SK-N-SH (cell line): ENCODE data around the gene ACRBP.

Source experiments
- FOSL2 ChIP-seq: IDR thresholded peaks from 2 replicates; pipeline ENCODE4 v1.4.0; 2012; ENCODE audit warnings: low read depth, mild to moderate bottlenecking, moderate library complexity, borderline replicate concordance
- JUND ChIP-seq: IDR thresholded peaks from 2 replicates; pipeline ENCODE4 v1.4.0; 2012
- RCOR1 ChIP-seq: fragments of 150-350 bp; IDR thresholded peaks from 2 replicates; pipeline ENCODE4 v1.6.1; 2017; ENCODE audit warnings: antibody characterized with exemption, low read length
- REST ChIP-seq: IDR thresholded peaks from 2 replicates; pipeline ENCODE4 v1.6.1; 2012; ENCODE audit warnings: mild to moderate bottlenecking, low read depth, low read length, moderate library complexity
- RXRA ChIP-seq: IDR thresholded peaks from 2 replicates; pipeline ENCODE4 v1.4.0; 2012; ENCODE audit warnings: low read depth, mild to moderate bottlenecking, borderline replicate concordance
- SIN3A ChIP-seq: IDR thresholded peaks from 2 replicates; pipeline ENCODE4 v1.6.1; 2012; ENCODE audit warnings: low read depth, mild to moderate bottlenecking, low read length, moderate library complexity, borderline replicate concordance
- TCF12 ChIP-seq: IDR thresholded peaks from 2 replicates; pipeline ENCODE4 v1.4.0; 2012
- TF ChIP-seq, protein P1 (sequence below): fragments of 200-600 bp; sonication (generic); IDR thresholded peaks from 2 replicates; pipeline ENCODE4 v1.6.1; 2017; ENCODE audit warnings: antibody characterized with exemption, mild to moderate bottlenecking, moderate library complexity
- TF ChIP-seq, protein P2 (sequence below): IDR thresholded peaks from 2 replicates; pipeline ENCODE4 v1.4.0; 2012; ENCODE audit warnings: low read depth, borderline replicate concordance

DNA sequence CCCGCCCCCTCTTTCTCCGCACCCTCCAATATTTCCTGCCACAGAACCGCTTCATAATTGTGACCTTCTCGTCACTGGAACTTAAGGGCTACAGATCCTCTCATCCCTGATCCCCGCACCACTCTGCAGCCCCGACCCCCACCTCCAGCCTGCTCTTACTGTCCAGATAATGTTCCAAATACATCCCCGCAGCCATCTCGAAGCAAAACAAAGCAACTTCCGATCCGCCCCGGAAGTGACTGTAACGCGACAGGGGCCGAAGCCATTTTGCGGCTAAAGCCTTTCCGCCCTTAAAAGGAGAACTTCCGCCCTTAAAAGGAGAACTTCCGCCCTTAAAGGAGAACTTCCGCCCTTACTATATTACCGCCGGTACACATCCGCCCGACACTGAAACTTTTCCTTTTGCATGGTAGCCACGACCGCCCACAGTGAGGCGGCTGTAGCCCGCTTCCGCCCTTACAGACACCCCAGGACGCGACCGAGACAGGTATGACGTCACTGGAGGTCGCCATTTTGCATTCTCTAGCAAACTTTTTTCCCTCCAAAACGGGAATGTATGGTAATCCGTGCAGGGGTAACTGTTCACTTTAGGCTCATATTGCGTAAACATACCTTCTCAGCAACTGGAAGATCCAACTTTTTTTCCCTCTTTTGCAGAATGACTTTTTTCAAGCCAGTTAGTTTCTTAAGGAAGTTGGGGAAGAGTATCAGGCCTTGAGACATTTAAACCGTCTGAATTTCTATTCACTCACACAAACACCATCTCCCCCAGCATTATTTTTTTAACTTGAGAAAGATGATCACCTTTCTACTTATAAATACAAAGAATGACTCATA is 15.9 kb upstream of the ACRBP start, which contains the start of gene ING4:
- no peak for TF ChIP-seq RXRA
- TF ChIP-seq, protein P1, sequence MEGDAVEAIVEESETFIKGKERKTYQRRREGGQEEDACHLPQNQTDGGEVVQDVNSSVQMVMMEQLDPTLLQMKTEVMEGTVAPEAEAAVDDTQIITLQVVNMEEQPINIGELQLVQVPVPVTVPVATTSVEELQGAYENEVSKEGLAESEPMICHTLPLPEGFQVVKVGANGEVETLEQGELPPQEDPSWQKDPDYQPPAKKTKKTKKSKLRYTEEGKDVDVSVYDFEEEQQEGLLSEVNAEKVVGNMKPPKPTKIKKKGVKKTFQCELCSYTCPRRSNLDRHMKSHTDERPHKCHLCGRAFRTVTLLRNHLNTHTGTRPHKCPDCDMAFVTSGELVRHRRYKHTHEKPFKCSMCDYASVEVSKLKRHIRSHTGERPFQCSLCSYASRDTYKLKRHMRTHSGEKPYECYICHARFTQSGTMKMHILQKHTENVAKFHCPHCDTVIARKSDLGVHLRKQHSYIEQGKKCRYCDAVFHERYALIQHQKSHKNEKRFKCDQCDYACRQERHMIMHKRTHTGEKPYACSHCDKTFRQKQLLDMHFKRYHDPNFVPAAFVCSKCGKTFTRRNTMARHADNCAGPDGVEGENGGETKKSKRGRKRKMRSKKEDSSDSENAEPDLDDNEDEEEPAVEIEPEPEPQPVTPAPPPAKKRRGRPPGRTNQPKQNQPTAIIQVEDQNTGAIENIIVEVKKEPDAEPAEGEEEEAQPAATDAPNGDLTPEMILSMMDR: no peak
- TF ChIP-seq JUND: 0 out of 2 replicates have a peak, but pooled peaks have one; percentile 25
- 0 out of 2 replicates have a peak, but pooled peaks have one; percentile 37 for TF ChIP-seq TCF12
- TF ChIP-seq SIN3A: peak; percentile 67; the same call in 1 of the 2 replicates
- TF ChIP-seq RCOR1: peak; percentile 67; the same call in 1 of the 2 replicates
- TF ChIP-seq REST: peak; percentile 14; the same call in 1 of the 2 replicates
- TF ChIP-seq FOSL2: no peak
- TF ChIP-seq, protein P2, sequence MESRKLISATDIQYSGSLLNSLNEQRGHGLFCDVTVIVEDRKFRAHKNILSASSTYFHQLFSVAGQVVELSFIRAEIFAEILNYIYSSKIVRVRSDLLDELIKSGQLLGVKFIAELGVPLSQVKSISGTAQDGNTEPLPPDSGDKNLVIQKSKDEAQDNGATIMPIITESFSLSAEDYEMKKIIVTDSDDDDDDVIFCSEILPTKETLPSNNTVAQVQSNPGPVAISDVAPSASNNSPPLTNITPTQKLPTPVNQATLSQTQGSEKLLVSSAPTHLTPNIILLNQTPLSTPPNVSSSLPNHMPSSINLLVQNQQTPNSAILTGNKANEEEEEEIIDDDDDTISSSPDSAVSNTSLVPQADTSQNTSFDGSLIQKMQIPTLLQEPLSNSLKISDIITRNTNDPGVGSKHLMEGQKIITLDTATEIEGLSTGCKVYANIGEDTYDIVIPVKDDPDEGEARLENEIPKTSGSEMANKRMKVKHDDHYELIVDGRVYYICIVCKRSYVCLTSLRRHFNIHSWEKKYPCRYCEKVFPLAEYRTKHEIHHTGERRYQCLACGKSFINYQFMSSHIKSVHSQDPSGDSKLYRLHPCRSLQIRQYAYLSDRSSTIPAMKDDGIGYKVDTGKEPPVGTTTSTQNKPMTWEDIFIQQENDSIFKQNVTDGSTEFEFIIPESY: peak; percentile 87
